Measurements from ENCODE around the gene SENP3. TPM values are rescaled to one million over a fixed set of nuclear protein-coding genes. Genes with fewer than 3 reads are reported as not detected.

SENP3 gene
- total and polyA plus RNA-seq, 2 donors (not counting 3 experiments of a cell fraction or from before 2014, with no cell fraction given) = 63.4 to 96.5 TPM

GRCh38 chr17:7548585-7549400 is 12.9 kb upstream of the SENP3 start, which contains the start of gene TNFSF12:
Gene TNFSF12 (plus strand): TSS chr17:7549058. CDS start chr17:7549154, 96 bp downstream.
- Histone ChIP-seq H3K4me2 (ENCODE audit: insufficient read depth, low read length) (peak within 1 kb of the TSS; percentile 87), H3K27ac (ENCODE audit: insufficient read depth, low read depth, low read length) (no peak within 1 kb of the TSS), H3K9me1 (replicated peaks; ENCODE audit: control insufficient read depth, extremely low read depth, insufficient read depth, low read length) (no peaks in the 10 kb centered on the region), H3K27me3 (ENCODE audit: control insufficient read depth in 2 of 2, insufficient read depth in 2 of 2, low read length in 2 of 2) (no peaks in the 10 kb centered on the region), H2AFZ (ENCODE audit: low read depth, low read length) (peak within 1 kb of the TSS; percentile 68), H3K9ac (replicated peaks; ENCODE audit: extremely low read depth, insufficient read depth, low read length) (peak within 1 kb of the TSS; percentile 49), H3K79me2 (ENCODE audit: control insufficient read depth, insufficient read depth, low read length) (no peaks in the 10 kb centered on the region), H3K9me3 (replicated peaks; ENCODE audit: control insufficient read depth, insufficient read depth, low read length) (no peaks in the 10 kb centered on the region), H3K4me3 (replicated peaks in 1 of 3; ENCODE audit: insufficient read depth in 1 of 3, low read depth in 1 of 3, low read length in 3 of 3) (peak within 1 kb of the TSS; percentile 24 to 60 (median 40)), H3K36me3 (ENCODE audit: control insufficient read depth in 2 of 2, extremely low read depth in 1 of 2, insufficient read depth in 2 of 2, low read length in 2 of 2) (no peaks in the 10 kb centered on the region), H4K20me1 (replicated peaks; ENCODE audit: control insufficient read depth, extremely low read depth, insufficient read depth, low read length) (no peaks in the 10 kb centered on the region), H3K4me1 (ENCODE audit: control insufficient read depth, extremely low read depth, insufficient read depth, low read length) (peaks cover 10% of the 10 kb centered on the region)
- CTCF ChIA-PET = interaction anchor here (0.8 to 5.1 kb wide), 5 partner anchors 9 to 34 kb away, joined by 3 to 32 read pairs (median 4); partner anchors contain the start of gene TNFSF13
- FAIRE-seq (peak; percentile 67), DNase-seq (ENCODE audit: low read depth, low spot score) (peak; percentile 40)
- peak in 1 of 2 donors; percentile 31 for TF ChIP-seq CTCF (IDR thresholded peaks at IDR 0.05; ENCODE audit: extremely low read depth in 1 of 2, insufficient read depth in 1 of 2, low read depth in 1 of 2, low read length in 2 of 2)
- TF ChIP-seq EZH2 (IDR thresholded peaks at IDR 0.05; ENCODE audit: borderline replicate concordance, low read depth, low read length, severe bottlenecking) = no peak
- peak; percentile 32 for TF ChIP-seq POLR2AphosphoS5 (IDR thresholded peaks at IDR 0.05; ENCODE audit: insufficient read depth, low read depth, low read length)
- TF ChIP-seq POLR2A (IDR thresholded peaks at IDR 0.05; ENCODE audit: low read depth, low read length) = peak; percentile 72
- no peak for TF ChIP-seq JUN (IDR thresholded peaks at IDR 0.05; ENCODE audit: borderline replicate concordance, insufficient read depth, insufficient read length, low read depth)
- POLR2A ChIA-PET = no interaction called here
- intact Hi-C loops (cut with micrococcal nuclease) = no loop called here
- dilution Hi-C loops (cut with MboI; ENCODE audit: extremely low pct_ligation_motif_present, low sequenced_read_pairs) = no loop called here
- no TSS peak for BruUV-seq (replicated peaks)
